ENCODE results near the gene SLC45A2.

DNA sequence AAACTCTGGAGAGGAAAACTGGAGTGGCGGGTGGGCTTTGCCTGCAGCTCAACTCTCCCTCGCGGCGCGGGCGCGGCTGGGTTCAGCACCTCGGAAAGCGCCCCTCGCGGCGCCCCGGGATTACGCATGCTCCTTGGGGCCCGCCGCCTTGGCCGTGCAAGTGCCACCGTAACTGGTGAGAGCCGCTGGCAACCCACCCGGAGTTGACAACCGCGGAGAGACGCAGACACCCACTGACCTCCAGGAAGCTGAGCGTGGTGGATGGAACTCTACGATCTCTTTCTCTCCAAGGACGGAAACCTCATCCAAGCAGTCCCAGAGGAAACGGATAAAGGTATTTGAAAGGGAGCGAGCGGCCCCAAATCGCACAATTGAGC is 48.5 kb downstream of the SLC45A2 start:
- TF ChIP-seq, protein P1, sequence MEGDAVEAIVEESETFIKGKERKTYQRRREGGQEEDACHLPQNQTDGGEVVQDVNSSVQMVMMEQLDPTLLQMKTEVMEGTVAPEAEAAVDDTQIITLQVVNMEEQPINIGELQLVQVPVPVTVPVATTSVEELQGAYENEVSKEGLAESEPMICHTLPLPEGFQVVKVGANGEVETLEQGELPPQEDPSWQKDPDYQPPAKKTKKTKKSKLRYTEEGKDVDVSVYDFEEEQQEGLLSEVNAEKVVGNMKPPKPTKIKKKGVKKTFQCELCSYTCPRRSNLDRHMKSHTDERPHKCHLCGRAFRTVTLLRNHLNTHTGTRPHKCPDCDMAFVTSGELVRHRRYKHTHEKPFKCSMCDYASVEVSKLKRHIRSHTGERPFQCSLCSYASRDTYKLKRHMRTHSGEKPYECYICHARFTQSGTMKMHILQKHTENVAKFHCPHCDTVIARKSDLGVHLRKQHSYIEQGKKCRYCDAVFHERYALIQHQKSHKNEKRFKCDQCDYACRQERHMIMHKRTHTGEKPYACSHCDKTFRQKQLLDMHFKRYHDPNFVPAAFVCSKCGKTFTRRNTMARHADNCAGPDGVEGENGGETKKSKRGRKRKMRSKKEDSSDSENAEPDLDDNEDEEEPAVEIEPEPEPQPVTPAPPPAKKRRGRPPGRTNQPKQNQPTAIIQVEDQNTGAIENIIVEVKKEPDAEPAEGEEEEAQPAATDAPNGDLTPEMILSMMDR (IDR thresholded peaks at IDR 0.05), result no peak
- TF ChIP-seq POLR2AphosphoS5 (IDR thresholded peaks at IDR 0.05; ENCODE audit: low read depth, low read length), result no peak

All from Panc1 (cell line).